HepG2 (cell line): ENCODE measurements around the gene HEXIM1. TPM values are rescaled to one million over a fixed set of nuclear protein-coding genes. Genes with fewer than 3 reads are reported as not detected.

Experiments used
- ATRX ChIP-seq: sonication (generic); formaldehyde crosslinking; IDR thresholded peaks from 2 replicates; pipeline ENCODE4 v1.4.0; 2020; ENCODE audit warnings: missing genetic modification reagents, borderline replicate concordance
- DMAP1 ChIP-seq: IDR thresholded peaks from 2 replicates; pipeline ENCODE4 v1.6.1; 2016
- FLYWCH1 ChIP-seq: sonication (generic); formaldehyde crosslinking; IDR thresholded peaks from 2 replicates; pipeline ENCODE4 v1.8.1; 2023; ENCODE audit warnings: mild to moderate bottlenecking, missing genetic modification reagents
- GFI1 ChIP-seq: sonication (generic); formaldehyde crosslinking; IDR thresholded peaks from 2 replicates; pipeline ENCODE4 v1.5.0; 2020; ENCODE audit warnings: missing genetic modification reagents, mild to moderate bottlenecking, borderline replicate concordance
- HOXA9 ChIP-seq: sonication (generic); formaldehyde crosslinking; IDR thresholded peaks from 2 replicates; pipeline ENCODE4 v1.8.1; 2022; ENCODE audit warnings: missing genetic modification reagents, mild to moderate bottlenecking, moderate library complexity, borderline replicate concordance
- KAT2B ChIP-seq: fragments of 150-350 bp; IDR thresholded peaks from 2 replicates; pipeline ENCODE4 v1.6.1; 2014; ENCODE audit warnings: low read depth, low read length, borderline replicate concordance
- NFE2 ChIP-seq: sonication (generic); formaldehyde crosslinking; IDR thresholded peaks from 2 replicates; pipeline ENCODE4 v1.4.0; 2020; ENCODE audit warnings: missing genetic modification reagents
- NFYC ChIP-seq: IDR thresholded peaks from 2 replicates; pipeline ENCODE4 v1.6.1; 2016; ENCODE audit warnings: missing genetic modification reagents, missing compliant biosample characterization
- ZBTB8A ChIP-seq: sonication (generic); formaldehyde crosslinking; IDR thresholded peaks from 2 replicates; pipeline ENCODE4 v1.4.0; 2020; ENCODE audit warnings: mild to moderate bottlenecking, low read depth, missing genetic modification reagents, borderline replicate concordance
- ZFP1 ChIP-seq: IDR thresholded peaks from 2 replicates; pipeline ENCODE4 v1.6.1; 2016
- polyA plus RNA-seq, 8 experiments: library from polyadenylated mRNA; depleted of rRNA in 3 of 8; stranded (reverse) in 7 of 8; unstranded in 1 of 8; fragments of >200 nt; fragmentation: Illumina TruSeq in 4 of 8; extraction: Trizol in 4 of 8; gene quantifications; 2 replicates each; pipeline versions ENCODE4 v1.2.1 to v1.2.3, GENCODE V29; 2011 to 2016; ENCODE audit warnings: low read depth in 4 of 8, missing spikeins in 1 of 8, mixed read lengths in 1 of 8; ENCODE audit not compliant: insufficient read depth in 1 of 8
- total RNA-seq, 5 experiments: library from RNA; depleted of rRNA; stranded (reverse); fragments of >200 nt; fragmentation: Illumina TruSeq; extraction: Trizol; gene quantifications; 2 replicates each; pipeline ENCODE4 v1.2.3, GENCODE V29; 2016; ENCODE audit warnings: low read depth in 1 of 5
- TF ChIP-seq, protein P1 (sequence below), 2 experiments: fragments of 450-650 bp in 1 of 2; sonication (generic) in 1 of 2; formaldehyde crosslinking in 1 of 2; IDR thresholded peaks; 2 replicates each; pipeline versions ENCODE4 v1.6.1 to v1.8.0; 2016 to 2022; ENCODE audit warnings: antibody characterized with exemption in 1 of 2, mild to moderate bottlenecking in 1 of 2, missing genetic modification reagents in 1 of 2
- TF ChIP-seq, protein P2 (sequence below): IDR thresholded peaks from 2 replicates; pipeline ENCODE4 v1.4.0; 2020; ENCODE audit warnings: mild to moderate bottlenecking, missing genetic modification reagents
- TF ChIP-seq, protein P3 (sequence below): sonication (generic); formaldehyde crosslinking; IDR thresholded peaks from 2 replicates; pipeline ENCODE4 v1.9.0; 2021; ENCODE audit warnings: missing genetic modification reagents, borderline replicate concordance
- TF ChIP-seq, protein P4 (sequence below): fragments of 450-650 bp; IDR thresholded peaks from 2 replicates; pipeline ENCODE4 v1.6.1; 2016

The HEXIM1 gene
- total and polyA plus RNA-seq, 2 of the 13 experiments (the other 11 are each of a cell fraction or from before 2014, with no cell fraction given), result 10.5 to 16.6 TPM

DNA sequence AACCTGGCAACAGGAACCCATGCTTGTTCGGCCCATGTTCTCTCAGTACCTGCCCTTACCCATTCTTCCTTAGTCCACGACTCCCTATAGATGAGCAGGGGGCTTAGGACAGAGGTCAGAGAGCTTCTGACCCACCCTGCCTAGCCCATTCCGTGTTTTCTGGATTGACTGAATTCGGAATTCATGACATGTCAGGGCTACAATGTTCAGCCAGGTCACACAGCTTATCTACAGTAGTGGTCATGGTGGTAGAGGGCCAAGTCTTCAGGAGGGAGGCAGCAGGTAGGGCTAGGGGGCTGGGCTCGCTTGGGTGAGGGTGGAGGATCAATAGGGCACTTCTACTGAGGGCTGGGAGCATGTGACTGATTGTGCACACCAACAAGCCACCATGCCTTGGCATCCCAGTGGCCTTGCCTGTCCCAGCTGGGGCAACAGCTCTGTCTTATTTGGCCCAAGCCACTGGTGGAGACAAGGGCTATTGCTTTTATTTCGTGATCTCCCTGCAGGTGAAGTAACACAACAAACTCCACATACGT lies 16.5 kb downstream of the HEXIM1 start (continued):
- TF ChIP-seq, protein P1, sequence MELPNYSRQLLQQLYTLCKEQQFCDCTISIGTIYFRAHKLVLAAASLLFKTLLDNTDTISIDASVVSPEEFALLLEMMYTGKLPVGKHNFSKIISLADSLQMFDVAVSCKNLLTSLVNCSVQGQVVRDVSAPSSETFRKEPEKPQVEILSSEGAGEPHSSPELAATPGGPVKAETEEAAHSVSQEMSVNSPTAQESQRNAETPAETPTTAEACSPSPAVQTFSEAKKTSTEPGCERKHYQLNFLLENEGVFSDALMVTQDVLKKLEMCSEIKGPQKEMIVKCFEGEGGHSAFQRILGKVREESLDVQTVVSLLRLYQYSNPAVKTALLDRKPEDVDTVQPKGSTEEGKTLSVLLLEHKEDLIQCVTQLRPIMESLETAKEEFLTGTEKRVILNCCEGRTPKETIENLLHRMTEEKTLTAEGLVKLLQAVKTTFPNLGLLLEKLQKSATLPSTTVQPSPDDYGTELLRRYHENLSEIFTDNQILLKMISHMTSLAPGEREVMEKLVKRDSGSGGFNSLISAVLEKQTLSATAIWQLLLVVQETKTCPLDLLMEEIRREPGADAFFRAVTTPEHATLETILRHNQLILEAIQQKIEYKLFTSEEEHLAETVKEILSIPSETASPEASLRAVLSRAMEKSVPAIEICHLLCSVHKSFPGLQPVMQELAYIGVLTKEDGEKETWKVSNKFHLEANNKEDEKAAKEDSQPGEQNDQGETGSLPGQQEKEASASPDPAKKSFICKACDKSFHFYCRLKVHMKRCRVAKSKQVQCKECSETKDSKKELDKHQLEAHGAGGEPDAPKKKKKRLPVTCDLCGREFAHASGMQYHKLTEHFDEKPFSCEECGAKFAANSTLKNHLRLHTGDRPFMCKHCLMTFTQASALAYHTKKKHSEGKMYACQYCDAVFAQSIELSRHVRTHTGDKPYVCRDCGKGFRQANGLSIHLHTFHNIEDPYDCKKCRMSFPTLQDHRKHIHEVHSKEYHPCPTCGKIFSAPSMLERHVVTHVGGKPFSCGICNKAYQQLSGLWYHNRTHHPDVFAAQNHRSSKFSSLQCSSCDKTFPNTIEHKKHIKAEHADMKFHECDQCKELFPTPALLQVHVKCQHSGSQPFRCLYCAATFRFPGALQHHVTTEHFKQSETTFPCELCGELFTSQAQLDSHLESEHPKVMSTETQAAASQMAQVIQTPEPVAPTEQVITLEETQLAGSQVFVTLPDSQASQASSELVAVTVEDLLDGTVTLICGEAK (IDR thresholded peaks at IDR 0.05), result no peak
- TF ChIP-seq, protein P1 (CRISPR knock-in tag; IDR thresholded peaks at IDR 0.05), result no peak
- TF ChIP-seq FLYWCH1 (CRISPR knock-in tag) (no peak), DMAP1 (CRISPR knock-in tag) (no peak), NFYC (no peak), KAT2B (no peak), ZBTB8A (CRISPR knock-in tag) (no peak), ZFP1 (no peak), ATRX (no peak), HOXA9 (CRISPR knock-in tag) (no peak), NFE2 (CRISPR knock-in tag) (no peak), GFI1 (CRISPR knock-in tag) (no peak)
- TF ChIP-seq, protein P2, sequence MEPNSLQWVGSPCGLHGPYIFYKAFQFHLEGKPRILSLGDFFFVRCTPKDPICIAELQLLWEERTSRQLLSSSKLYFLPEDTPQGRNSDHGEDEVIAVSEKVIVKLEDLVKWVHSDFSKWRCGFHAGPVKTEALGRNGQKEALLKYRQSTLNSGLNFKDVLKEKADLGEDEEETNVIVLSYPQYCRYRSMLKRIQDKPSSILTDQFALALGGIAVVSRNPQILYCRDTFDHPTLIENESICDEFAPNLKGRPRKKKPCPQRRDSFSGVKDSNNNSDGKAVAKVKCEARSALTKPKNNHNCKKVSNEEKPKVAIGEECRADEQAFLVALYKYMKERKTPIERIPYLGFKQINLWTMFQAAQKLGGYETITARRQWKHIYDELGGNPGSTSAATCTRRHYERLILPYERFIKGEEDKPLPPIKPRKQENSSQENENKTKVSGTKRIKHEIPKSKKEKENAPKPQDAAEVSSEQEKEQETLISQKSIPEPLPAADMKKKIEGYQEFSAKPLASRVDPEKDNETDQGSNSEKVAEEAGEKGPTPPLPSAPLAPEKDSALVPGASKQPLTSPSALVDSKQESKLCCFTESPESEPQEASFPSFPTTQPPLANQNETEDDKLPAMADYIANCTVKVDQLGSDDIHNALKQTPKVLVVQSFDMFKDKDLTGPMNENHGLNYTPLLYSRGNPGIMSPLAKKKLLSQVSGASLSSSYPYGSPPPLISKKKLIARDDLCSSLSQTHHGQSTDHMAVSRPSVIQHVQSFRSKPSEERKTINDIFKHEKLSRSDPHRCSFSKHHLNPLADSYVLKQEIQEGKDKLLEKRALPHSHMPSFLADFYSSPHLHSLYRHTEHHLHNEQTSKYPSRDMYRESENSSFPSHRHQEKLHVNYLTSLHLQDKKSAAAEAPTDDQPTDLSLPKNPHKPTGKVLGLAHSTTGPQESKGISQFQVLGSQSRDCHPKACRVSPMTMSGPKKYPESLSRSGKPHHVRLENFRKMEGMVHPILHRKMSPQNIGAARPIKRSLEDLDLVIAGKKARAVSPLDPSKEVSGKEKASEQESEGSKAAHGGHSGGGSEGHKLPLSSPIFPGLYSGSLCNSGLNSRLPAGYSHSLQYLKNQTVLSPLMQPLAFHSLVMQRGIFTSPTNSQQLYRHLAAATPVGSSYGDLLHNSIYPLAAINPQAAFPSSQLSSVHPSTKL (CRISPR knock-in tag), result no peak
- TF ChIP-seq, protein P3, sequence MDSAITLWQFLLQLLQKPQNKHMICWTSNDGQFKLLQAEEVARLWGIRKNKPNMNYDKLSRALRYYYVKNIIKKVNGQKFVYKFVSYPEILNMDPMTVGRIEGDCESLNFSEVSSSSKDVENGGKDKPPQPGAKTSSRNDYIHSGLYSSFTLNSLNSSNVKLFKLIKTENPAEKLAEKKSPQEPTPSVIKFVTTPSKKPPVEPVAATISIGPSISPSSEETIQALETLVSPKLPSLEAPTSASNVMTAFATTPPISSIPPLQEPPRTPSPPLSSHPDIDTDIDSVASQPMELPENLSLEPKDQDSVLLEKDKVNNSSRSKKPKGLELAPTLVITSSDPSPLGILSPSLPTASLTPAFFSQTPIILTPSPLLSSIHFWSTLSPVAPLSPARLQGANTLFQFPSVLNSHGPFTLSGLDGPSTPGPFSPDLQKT (CRISPR knock-in tag), result no peak
- TF ChIP-seq, protein P4, sequence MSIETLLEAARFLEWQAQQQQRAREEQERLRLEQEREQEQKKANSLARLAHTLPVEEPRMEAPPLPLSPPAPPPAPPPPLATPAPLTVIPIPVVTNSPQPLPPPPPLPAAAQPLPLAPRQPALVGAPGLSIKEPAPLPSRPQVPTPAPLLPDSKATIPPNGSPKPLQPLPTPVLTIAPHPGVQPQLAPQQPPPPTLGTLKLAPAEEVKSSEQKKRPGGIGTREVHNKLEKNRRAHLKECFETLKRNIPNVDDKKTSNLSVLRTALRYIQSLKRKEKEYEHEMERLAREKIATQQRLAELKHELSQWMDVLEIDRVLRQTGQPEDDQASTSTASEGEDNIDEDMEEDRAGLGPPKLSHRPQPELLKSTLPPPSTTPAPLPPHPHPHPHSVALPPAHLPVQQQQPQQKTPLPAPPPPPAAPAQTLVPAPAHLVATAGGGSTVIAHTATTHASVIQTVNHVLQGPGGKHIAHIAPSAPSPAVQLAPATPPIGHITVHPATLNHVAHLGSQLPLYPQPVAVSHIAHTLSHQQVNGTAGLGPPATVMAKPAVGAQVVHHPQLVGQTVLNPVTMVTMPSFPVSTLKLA, result no peak
